HG03469 (cell line): ENCODE measurements around the gene MC1R.
"Not testable (repeated sequence)": the region's sequence is repeated elsewhere in the genome, so short reads cannot be mapped to it uniquely, and the experiment has no call there.

Experiments
- ATAC-seq: cut with Tn5 transposase; IDR thresholded peaks from one replicate; pipeline ENCODE4 v1.9.1; 2021; ENCODE audit warnings: mild to moderate bottlenecking, moderate library complexity, moderate number of reproducible peaks; ENCODE audit not compliant: unreplicated experiment

MC1R gene

DNA sequence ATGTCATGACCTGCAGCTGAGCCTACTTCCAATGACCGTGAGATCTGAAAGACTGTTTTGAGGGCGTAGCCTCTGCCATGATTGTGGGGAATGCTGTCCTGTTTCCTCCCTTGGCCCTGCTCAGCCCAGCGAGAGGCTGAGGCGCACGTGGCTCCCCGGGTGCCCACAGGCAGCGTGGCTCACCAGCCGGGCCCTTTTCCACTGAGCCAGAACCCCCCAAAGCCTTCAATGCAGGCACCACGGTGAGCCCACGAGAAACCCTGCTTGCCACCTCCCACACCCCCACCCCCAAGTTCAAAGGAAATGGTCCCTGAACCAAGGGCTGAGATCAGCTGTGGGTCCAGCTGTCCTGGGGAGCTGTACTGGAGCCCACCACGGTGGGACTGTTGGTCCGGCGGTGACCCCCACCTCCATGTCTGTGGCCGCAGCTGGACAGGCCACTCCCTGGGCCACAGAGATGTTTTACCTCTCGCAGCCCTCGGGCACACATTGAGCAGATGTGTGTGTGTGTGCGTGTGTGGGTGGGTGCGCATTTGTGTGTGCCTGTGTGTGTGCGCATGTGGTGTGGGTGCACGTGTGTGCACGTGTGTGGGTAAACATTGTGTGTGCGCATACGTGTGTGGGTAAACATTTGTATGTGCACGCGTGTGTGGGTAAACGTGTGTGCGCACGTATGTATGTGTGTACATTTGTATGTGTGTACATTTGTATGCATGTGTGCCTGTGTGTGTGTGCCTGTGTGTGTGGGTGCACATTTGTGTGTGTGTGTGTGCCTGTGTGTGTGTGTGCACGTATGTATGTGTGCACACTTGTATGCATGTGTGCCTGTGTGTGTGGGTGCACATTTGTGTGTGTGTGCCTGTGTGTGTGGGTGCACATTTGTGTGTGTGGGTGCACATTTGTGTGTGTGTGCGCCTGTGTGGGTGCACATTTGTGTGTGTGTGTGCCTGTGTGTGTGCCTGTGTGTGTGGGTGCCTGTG, 5.0 kb upstream of the MC1R start:
- ATAC-seq: no peak

DNA sequence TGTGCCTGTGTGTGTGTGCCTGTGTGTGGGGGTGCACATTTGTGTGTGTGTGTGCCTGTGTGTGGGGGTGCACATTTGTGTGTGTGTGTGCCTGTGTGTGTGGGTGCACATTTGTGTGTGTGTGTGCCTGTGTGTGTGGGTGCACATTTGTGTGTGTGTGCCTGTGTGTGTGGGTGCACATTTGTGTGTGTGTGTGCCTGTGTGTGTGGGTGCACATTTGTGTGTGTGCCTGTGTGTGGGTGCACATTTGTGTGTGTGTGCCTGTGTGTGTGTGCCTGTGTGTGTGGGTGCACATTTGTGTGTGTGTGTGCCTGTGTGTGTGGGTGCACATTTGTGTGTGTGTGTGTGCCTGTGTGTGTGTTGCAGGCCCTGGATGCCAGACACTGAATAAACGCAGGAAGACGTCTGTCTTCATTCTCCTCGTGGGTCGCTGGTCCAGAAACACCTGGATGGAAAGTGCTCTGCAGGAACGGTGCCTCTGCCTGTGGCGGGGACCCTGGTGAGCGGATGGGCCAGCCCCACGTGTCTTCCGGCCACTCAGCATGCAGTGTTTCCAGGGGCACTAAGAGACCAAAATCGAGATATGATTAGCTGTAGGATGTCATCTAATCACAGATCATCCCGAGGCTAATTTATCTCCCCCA, 3.9 kb upstream of the MC1R start:
- not testable (repeated sequence) for ATAC-seq

DNA sequence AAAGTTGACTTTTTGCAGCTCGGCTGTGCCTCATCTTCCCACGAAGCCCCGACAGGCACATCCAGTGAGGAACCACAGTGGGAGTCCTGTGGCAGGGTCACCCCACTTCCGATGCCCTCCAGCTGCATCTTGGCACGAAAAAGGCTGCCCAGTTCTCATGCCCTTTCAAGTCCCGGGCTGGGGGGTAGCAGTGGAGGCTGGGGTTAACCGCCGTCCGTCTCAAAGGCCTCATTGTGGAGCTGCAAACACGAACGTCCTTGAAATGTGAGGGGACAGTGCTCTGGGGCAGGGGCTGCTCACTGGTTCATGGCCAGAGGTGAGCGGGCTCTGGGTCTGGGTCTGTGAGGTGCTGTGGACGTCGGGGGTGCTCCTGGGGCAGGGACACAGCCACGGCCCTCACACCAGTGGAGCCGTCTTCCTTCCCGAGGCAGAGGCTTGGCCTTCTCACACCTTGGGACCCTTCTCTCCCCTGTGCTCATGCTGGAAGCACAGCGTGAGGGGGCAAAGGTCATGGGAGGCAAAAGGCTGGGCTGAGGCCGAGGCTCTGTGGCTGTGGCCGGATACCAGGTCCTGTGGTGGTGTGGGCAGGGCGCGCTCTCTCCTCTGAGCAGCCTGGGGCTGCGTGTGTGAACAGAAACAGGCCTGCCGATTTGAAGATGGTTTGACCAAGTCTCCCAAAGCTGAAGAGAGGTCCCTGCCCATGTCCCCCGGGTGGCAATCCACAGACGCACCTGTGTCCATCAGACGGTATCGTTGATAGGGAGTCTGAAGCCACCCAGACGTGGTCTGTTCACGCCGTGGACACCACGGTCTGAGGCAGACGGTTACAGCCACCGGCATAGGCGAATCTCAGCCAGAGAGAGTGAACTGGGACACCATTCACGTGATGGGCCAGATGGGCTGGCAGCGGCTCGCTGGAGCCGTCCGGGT, 3.1 kb upstream of the MC1R start:
- no peak for ATAC-seq

DNA sequence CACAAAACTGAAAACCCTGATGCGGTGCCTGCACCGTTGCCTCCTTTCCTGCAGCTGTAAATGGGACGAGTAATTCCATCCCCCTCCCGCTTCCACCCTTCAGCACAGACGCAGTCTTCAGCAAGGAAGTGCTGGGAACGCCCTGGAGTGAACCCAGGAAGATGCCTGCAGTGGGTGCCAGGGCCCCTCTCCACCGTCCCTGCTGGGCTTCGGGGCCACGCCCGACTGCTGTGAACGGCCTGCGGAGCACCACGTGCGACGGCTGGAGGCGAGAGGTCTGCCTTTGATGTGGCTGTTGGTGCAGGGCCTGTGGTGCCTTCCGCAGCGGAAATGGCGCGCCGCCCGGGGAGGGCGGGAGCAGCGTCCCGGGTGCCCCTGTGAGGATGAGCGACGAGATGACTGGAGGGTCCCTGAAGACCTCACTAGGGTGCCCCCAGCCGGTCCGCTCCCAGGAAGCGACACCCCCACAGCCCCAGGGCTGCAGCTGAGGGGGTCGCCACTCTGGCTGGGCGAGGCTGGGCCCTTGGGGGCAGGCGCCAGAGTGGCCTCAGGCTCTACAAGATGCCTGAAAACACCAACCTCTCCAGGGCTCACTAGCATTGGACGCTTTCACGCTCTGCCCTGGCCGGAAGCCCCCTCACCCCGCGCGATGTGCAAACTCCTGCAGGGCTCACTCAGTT, 749 bp upstream of the MC1R start:
- peak; percentile 62 for ATAC-seq

GRCh38 chr16:89919535-89920406, 1.1 kb downstream of the MC1R start:
- ATAC-seq: no peak

DNA sequence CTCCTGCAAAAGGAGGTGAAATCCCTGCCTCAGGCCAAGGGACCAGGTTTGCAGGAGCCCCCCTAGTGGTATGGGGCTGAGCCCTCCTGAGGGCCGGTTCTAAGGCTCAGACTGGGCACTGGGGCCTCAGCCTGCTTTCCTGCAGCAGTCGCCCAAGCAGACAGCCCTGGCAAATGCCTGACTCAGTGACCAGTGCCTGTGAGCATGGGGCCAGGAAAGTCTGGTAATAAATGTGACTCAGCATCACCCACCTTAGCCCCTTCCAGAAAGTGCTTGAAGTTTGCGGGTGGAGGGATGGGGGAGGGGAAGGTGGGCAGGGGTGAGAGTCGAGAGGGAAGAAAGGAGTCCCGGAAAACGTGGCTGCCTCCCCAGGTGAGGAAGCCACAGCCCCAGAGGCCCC, 2.1 kb downstream of the MC1R start:
- no peak for ATAC-seq

GRCh38 chr16:89921131-89921701, 2.6 kb downstream of the MC1R start:
- ATAC-seq: no peak

- ATAC-seq: no peak
Measured at GRCh38 chr16:89921702-89922476, 3.2 kb downstream of the MC1R start.

DNA sequence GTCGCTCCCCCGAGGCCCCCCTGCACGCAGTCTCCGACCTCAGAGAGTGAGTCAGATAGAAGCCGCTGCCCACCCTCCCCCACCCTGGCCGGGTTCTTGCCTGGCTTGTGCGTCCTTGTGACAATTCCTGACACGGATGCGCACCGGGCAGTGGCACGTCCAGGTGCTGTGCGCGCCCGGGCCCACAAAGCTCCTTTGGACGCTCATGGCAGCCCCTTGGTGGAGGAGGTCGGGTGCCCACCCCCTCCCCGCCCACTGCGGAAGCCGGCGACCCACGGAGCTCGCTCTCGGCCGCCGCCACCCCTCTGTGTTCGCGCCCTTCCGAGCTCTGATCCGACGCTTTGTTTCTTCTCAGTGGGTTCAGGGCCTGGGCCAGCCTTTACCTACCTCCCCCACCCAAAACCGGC, 3.8 kb downstream of the MC1R start:
- no peak for ATAC-seq

- no peak for ATAC-seq
Measured at GRCh38 chr16:89922884-89923639, 4.4 kb downstream of the MC1R start, which contains the start of gene TUBB3. TUBB3 (plus strand) TSS chr16:89923342; CDS start chr16:89923402, 60 bp downstream.

DNA sequence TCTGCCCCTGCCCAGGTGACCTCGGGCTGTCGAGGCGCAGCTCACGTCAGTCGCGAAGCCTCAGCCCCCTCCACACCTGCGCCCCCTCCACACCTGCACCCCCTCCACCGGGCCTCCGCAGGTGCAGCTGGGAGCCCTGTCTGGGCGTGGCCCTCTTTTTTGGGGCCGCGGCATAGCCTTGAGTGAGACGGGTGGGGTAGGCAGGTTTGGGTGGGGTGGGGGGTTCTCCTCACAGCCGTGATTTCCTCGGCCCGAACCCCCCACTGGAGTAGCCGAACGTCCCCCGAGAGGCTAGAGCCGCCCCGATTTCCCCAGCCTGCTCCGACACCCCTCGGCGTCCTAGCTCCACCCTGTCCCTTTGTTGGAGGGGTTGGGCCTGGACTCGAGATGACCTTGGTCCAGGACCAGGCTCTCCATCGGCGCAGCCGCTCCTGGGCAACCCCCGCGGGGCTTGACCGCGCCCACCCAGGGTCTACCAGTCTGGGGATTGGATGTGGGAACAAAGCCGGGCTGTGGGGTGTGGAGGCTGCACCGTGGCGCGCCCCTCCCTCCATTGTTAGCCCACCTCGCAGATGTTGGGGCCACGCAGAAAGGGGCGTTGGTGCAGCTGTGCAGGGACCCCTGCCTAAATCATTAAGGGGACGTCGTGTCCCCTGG, 5.1 kb downstream of the MC1R start:
- ATAC-seq: no peak

GRCh38 chr16:89924297-89924924, 5.7 kb downstream of the MC1R start:
- no peak for ATAC-seq

DNA sequence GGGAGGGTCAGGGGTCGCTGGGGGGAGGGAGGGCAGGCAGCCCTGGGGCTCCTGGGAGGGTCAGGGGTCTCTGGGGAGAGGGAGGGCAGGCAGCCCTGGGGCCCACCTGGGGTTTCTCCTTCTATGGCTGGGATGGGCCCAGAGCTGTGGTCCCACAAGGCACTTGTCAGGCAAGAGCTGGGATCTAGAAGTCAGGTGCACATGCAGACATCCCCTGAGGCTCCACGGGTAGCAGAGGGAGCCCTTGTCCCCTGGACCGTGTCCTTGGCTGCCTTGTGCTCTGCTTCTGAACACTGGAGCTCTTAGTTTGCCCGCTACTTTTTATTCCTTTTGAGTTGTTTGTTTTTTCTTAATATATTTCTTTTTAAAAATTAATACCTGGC, 6.3 kb downstream of the MC1R start:
- no peak for ATAC-seq

GRCh38 chr16:89925596-89926079, 7.0 kb downstream of the MC1R start:
- no peak for ATAC-seq

- ATAC-seq: no peak
Measured at GRCh38 chr16:89931305-89931896, 12.7 kb downstream of the MC1R start.

DNA sequence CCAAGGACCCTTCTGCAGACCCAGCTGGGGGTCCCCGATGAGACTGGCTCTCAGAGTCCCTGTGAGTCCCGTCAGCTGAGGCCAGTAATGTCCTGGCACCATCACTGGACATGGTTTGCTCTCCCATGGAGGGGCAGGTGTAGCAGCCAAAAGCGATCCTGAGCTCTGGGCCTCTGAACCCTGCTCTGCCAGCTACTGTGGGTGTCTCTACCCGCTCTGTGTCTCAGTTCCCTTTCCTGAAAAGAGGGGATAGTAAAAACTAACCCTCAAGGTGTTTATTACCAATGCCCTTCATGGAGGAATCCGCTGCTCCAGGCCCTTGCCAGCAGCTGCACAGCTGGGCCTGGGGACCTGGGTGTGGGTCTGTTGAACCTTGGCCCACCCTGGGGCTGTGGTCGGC, 13.3 kb downstream of the MC1R start:
- no peak for ATAC-seq
